KMS-11 (cell line): ENCODE results near the gene RUNX3.

Experiments
- H2AFZ ChIP-seq: fragments of 200-600 bp; sonication (generic); 2 replicates; pipeline ENCODE4 v1.6.1; 2016; ENCODE audit warnings: antibody characterized with exemption, mixed run types, low read depth
- H3K27ac ChIP-seq: fragments of 200-600 bp; sonication (generic); 2 replicates; pipeline ENCODE4 v1.6.1; 2016; ENCODE audit warnings: mild to moderate bottlenecking, mixed run types
- H3K27me3 ChIP-seq: fragments of 200-600 bp; sonication (generic); 2 replicates; pipeline ENCODE4 v1.6.1; 2017; ENCODE audit warnings: mild to moderate bottlenecking, low read depth, mixed run types, moderate library complexity; ENCODE audit not compliant: insufficient read depth
- H3K36me3 ChIP-seq: fragments of 200-600 bp; sonication (generic); 2 replicates; pipeline ENCODE4 v1.6.1; 2017; ENCODE audit warnings: mild to moderate bottlenecking, mixed run types; ENCODE audit not compliant: insufficient read depth
- H3K4me1 ChIP-seq: fragments of 200-600 bp; sonication (generic); 2 replicates; pipeline ENCODE4 v1.6.1; 2016; ENCODE audit warnings: mild to moderate bottlenecking, low read depth, mixed run types; ENCODE audit not compliant: poor library complexity, severe bottlenecking
- H3K4me2 ChIP-seq: fragments of 200-600 bp; sonication (generic); 2 replicates; pipeline ENCODE4 v1.7.0; 2016; ENCODE audit warnings: mild to moderate bottlenecking, mixed run types
- H3K4me3 ChIP-seq: fragments of 200-600 bp; sonication (generic); IDR thresholded peaks from 2 replicates; pipeline ENCODE4 v1.6.1; 2017; ENCODE audit warnings: low read depth, low read length, mixed read lengths; ENCODE audit not compliant: insufficient read depth
- H3K79me2 ChIP-seq: fragments of 200-600 bp; sonication (generic); 2 replicates; pipeline ENCODE4 v1.6.1; 2016; ENCODE audit warnings: low read depth, mixed run types; ENCODE audit not compliant: insufficient read depth
- H3K9ac ChIP-seq: fragments of 200-600 bp; sonication (generic); 2 replicates; pipeline ENCODE4 v1.6.1; 2016; ENCODE audit warnings: mild to moderate bottlenecking, mixed run types
- H4K20me1 ChIP-seq: fragments of 200-600 bp; sonication (generic); 2 replicates; pipeline ENCODE4 v1.6.1; 2016; ENCODE audit warnings: mild to moderate bottlenecking, mixed run types; ENCODE audit not compliant: insufficient read depth
- CTCF ChIP-seq: fragments of 200-600 bp; sonication (generic); conservative IDR thresholded peaks from 2 replicates; pipeline ENCODE4 v1.6.1; 2017; ENCODE audit warnings: low read depth, mild to moderate bottlenecking, antibody characterized with exemption, low read length, moderate library complexity, mixed read lengths

The RUNX3 gene

GRCh38 chr1:24873148-24873547, 56.9 kb downstream of the RUNX3 start:
- Histone ChIP-seq H3K4me1 (peaks cover 4% of the 10 kb centered on the region), H3K27ac (no peak overlapping the region), H4K20me1 (no peaks in the 10 kb centered on the region), H3K36me3 (no peaks in the 10 kb centered on the region), H3K9ac (no peak overlapping the region), H2AFZ (no peak overlapping the region), H3K79me2 (no peaks in the 10 kb centered on the region), H3K4me2 (no peak overlapping the region), H3K27me3 (no peaks in the 10 kb centered on the region), H3K4me3 (no peak overlapping the region)
- TF ChIP-seq CTCF: no peak

- Histone ChIP-seq H3K27ac (no peak overlapping the region), H3K27me3 (no peaks in the 10 kb centered on the region), H3K79me2 (no peaks in the 10 kb centered on the region), H2AFZ (no peak overlapping the region), H3K4me1 (no peaks in the 10 kb centered on the region), H4K20me1 (no peaks in the 10 kb centered on the region), H3K36me3 (no peaks in the 10 kb centered on the region), H3K4me3 (no peak overlapping the region), H3K4me2 (no peak overlapping the region), H3K9ac (no peak overlapping the region)
- TF ChIP-seq CTCF: no peak
Observed at GRCh38 chr1:24872061-24872850, 57.8 kb downstream of the RUNX3 start.

GRCh38 chr1:24871306-24871901, 58.7 kb downstream of the RUNX3 start:
- Histone ChIP-seq H3K79me2 (no peaks in the 10 kb centered on the region), H3K4me2 (no peak overlapping the region), H3K9ac (no peak overlapping the region), H3K4me1 (no peaks in the 10 kb centered on the region), H4K20me1 (no peaks in the 10 kb centered on the region), H3K4me3 (no peak overlapping the region), H3K27me3 (no peaks in the 10 kb centered on the region), H3K27ac (no peak overlapping the region), H3K36me3 (no peaks in the 10 kb centered on the region), H2AFZ (no peak overlapping the region)
- TF ChIP-seq CTCF: no peak

- Histone ChIP-seq H2AFZ (no peak overlapping the region), H3K27ac (no peak overlapping the region), H3K4me3 (no peak overlapping the region), H4K20me1 (no peaks in the 10 kb centered on the region), H3K36me3 (no peaks in the 10 kb centered on the region), H3K4me2 (no peak overlapping the region), H3K9ac (no peak overlapping the region), H3K27me3 (no peaks in the 10 kb centered on the region), H3K4me1 (no peaks in the 10 kb centered on the region), H3K79me2 (no peaks in the 10 kb centered on the region)
- no peak for TF ChIP-seq CTCF
Observed at GRCh38 chr1:24870551-24871195, 59.4 kb downstream of the RUNX3 start.
